ENCODE results near the gene LIF.

Gene LIF

DNA sequence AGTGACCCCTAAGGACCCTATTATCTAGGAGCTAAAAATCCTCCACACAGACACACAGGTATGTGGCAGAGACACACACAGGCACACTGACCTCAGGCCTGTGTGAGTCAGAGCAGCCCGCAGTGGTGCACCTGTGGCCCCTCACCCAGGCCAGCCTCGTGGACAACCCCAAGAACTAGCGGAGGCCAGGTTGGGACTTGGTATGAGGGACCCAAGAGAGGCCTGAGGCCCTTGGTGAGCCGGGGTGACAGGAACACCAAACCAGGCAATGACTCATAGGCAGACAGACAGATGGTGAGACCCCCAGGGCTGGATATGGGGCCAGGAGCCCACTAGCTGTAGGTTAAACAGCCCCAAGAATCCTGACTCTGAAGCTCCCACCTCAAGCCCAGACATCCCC is 36.8 kb upstream of the LIF start:
- no peak for DNase-seq

GRCh38 chr22:30282616-30283046 is 36.1 kb upstream of the LIF start:
- DNase-seq, result no peak

DNA sequence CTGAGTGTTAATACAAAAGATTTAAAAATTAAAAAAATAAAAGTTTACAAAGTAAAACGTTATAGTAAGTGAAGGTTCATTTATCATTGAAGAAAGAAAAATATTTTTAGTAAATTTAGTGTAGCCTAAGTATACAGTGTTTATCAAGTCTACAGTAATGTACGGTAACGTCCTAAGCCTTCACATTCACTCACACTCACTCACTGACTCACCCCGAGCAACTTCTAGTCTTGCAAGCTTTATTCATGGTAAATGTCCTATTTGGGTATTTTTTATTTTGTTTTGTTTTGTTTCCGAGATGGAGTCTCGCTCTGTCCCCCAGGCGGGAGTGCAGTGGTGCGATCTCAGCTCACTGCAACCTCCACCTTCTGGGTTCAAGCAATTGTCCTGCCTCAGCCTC is 33.9 kb upstream of the LIF start:
- no peak for DNase-seq

GRCh38 chr22:30279932-30280331 is 33.4 kb upstream of the LIF start:
- DNase-seq, result no peak

DNA sequence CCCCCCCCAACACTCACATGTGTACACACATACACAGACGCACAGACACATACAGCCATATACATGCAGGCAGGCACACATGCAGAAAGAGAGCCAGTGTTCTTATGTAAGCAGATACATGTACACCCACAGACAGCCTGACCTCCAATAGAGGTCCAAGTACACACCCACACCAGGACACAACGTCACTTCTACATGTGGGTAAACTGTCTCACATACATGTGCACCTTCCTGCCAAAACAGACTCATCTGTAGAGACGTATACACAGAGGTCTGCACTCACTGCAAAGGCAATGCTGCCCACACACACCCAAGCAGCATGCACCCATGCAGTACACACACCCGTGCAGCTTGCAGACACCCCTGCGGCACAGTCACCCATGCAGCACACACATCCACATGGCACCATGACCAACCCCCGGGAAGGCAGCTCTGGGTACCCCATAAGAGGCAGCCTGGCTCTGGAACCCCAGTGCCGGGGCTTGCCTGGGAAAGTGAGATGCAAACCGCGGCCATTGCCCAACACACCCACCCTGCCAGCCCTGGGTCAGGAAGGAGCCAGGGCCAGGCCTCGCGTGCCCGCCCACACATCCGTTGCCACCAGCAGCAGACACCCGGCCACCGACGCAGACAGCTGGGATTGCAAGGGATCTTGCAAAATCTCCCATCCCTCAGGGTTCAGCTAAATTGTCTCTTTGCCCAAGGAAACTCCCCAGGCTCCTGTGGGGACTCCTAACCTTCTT is 32.7 kb upstream of the LIF start:
- no peak for DNase-seq

DNA sequence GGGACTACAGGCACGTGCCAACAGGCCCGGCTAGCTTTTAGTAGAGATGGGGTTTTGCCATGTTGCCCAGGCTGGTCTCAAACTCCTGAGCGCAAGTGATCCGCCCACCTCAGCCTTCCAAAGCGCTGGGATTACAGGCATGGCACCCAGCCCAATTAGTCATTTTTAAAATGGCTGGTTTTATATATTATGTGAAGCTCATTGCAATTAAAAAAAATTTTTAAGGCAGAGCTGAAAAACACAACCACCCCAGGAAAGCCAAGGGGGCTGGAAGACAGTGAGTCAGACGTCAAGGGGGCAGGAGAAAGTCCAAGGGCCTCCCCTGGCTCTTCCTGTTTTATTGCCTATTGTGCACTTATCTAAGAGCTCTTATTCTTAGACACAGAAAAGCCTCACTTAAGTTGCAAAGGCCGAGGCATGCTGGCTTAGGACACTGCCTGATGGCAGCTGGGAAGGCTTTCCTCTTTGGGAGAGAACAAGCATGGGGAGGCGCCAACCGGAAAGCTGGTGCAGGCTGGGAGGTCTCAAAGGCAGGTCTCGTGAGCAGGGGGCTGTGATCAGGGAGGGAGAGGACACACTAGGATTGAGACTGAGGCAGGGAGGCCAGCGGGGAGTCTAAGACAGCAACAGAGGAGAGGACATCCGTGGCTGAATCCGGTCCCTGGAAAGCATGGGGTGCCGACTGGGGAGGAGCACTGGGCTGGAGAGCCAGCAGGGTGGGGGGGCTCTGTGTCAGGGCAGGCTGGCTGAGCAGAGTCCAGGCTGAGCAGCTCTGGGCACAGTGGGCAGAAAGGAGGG is 31.2 kb upstream of the LIF start:
- peak; percentile 13 for DNase-seq

DNA sequence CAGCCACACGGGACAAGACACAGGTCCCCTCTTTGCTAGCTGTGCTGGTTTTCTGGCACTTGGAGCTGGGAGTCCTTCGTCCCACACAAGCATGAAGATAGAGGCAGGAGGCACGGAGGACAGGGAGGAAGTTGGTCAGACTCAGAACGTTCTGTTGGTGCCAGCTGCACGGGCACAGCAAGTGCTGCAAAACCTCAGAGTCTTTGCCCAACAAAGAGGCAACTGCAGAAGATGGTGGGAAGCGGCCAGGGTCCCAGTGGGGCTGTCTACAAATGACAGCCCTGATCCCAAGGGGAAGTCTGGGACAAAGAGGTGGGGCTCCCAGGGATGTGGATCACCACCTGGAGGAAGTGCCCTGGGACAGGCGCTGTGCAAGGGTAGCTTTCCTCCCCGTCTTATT is 29.5 kb upstream of the LIF start:
- no peak for DNase-seq

DNA sequence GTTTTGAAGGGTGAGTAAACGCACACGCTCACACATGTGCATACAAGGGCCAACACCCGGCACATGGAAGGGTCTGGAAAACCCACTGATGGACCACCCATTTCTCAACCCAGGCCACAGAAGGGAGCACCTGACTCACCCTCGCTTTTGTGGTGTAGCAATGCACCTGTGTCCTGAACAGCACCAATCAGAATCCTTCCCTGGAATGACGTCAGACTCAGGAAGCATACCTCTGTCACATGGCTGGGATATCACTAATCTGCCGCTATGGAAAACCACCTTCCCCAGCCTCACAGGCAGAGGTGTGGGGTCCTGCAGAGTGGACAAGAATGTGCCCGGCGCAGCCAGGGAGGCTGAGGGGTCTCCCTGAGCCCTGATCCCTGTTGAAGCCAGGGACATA is 29.1 kb upstream of the LIF start:
- DNase-seq, result no peak

DNA sequence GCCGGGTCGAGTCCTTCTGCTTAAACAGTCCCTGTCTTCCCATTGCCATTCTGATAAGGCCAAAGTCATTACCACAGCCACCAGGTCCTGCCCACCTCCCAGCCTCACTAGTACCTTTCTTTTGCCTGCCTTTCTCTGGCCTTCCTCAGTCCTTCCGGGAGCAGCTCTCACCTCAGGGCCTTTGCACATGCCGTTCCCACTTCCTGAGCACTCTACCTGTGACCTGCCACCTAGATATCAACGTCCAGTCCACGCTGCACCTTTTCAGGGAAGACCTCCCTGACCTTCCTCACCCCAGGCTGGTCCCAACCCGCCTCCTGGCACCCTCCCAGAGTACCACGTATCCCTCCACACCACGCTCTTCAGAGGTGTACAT is 27.9 kb upstream of the LIF start:
- DNase-seq, result no peak

GRCh38 chr22:30273711-30274436 is 27.3 kb upstream of the LIF start:
- DNase-seq, result no peak

DNA sequence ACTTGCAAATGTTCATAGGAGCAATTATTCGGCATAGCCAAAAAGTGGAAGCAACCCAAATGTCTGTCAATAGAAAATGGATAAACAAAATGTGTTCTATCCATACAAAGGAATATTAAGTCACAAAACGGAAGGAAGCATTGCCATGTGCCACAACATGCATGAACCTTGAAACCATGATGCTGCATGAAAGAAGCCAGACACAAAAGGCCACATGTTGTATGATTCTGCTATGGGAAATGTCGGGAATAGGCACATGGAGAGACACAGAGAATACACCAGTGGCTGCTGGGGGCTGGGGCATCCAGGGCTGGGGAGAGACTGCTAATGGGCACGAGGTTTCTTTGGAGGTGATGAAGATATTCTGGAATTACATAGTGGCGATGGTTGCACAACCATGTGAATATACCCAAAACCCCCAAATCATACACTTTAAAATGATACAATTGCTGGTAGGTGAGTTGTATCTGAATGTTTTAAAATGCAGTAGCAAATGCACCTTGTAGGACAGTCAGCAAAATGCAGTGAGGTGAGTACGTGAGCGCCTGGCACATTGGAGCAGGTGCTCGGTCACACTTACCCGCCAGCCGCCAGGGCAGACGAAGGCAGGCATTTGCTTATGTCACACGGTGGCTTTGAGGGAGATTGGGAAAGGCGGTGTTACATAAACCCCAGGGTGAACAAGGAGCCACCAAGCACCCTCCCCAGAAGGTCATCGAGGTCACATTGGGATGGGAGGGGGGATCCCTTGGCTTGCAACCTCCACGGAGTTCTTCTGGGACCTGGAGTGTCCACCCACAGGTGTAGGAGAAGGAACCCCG is 26.4 kb upstream of the LIF start:
- no peak for DNase-seq

DNA sequence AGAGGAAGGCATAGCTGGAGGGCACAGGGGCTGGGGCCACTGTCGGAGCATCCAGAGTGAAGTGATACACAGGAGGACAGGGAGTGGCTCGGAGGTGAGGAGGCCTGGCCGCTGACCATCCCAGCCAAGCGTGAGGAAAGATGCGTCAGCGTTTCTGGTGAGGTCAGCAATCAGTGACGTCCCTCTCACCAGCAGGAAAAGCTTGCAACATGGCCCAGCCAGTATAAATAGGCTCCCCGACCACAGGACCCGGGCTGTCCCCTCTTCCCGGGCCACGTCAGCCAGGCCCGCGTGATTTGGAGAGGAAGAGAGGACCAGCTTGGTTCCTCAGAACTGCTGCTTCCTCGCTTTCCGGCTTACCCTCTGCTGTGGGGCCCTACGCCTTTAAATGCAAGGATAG is 24.3 kb upstream of the LIF start:
- no peak for DNase-seq

DNA sequence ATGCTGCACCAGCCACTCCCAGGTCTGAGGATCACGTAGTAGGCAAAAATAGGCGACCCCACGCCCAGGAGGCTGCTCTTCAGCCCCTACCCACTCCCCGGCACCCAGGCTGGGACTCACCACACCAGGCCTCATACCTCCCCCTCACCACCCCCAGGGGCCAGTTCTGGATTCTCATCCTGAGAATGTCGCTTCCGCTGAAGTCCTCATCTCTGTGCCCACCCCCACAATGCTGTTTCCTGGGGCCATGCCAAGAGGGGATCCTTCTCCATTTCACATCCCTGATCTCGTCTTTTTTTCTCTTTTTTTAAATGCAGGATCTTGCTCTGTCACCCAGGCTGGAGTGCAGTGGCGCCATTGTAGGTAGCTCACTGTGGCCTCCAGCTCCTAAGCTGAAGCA is 21.8 kb upstream of the LIF start:
- no peak for DNase-seq

GRCh38 chr22:30267382-30268302 is 21.1 kb upstream of the LIF start:
- DNase-seq, result peak; percentile 75

DNA sequence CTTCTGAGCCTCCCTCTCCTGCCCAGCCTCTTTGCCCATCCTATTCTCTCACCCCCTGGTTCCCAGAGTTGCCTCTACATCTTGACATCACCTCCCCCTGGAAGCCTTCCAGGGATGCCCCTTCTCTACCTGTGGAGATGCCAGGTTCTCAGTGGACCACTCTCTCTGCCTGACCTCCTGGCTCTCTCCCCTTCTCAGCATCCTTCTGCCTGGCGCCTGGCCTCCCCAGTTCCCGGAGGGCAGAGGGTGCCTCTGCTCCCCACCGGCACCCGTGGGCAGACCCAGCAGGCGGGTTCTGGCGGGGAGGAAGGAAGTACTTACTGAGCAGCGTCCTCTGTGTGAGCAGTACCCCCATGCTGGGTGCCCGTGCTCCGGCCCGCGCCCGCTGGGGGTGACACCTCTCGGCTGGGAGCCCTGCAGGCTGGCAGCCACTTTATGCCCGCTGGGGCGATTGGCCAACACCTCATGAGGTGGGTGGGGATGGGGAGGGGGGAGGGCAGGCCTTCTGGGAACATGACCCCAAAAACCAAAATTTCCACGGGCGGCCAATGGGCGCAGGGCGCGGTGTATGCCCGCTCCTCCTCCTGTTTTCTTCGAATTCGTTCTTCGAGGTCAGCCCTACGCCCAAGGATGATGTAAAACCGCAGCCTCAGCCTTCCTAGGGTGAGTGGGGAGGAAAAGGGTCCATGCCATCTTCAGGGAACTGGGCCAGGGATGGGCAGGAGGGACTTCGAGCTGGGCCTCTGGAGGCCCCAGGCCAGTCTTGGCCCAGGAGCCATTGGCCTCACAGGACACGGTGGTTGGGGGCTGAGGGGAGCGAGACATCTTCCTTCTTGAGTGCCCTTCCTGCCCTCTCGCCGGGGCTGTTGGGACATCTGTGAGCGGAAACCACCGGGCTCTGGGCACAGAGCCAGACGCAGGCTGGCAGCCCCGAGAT is 20.2 kb upstream of the LIF start, which contains the start of gene OSM:
OSM (minus strand) TSS at position 407 of the 937 bp plus-strand sequence; CDS start at position 355, 52 bp downstream.
- DNase-seq, result peak; percentile 83

DNA sequence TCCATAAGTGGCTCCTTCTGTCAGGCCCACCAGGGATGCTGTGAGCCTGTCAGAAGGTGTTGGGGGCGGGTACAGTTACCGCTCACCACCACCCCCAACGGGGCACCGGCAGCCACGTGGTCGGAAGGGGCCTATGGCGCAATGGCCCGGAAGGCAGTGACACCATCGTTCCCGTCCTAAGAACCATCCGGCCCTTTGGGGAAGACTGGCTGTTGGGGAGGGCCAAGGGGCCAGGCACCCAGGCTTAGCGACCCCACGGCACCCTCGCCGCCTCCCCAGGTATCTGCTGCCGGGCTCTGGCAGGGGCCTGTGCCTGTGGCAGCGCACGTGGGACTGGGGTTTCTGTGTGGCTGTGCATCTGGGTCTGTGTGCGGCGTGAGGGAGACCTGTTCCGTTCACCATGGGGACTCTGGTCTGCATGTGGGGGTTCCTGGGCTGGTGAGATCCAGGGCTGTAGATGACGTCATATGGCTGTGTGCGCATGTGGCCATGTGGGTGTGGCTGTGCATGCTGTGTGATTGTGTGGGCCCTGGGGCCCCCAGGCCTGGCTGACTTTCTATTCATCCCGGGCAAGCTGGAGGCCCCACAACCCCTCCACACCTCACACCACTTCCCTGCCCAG is 19.4 kb upstream of the LIF start:
- DNase-seq, result peak; percentile 83

- DNase-seq, result no peak
These were observed 18.7 kb upstream of the LIF start for GRCh38 chr22:30265131-30265720.

DNA sequence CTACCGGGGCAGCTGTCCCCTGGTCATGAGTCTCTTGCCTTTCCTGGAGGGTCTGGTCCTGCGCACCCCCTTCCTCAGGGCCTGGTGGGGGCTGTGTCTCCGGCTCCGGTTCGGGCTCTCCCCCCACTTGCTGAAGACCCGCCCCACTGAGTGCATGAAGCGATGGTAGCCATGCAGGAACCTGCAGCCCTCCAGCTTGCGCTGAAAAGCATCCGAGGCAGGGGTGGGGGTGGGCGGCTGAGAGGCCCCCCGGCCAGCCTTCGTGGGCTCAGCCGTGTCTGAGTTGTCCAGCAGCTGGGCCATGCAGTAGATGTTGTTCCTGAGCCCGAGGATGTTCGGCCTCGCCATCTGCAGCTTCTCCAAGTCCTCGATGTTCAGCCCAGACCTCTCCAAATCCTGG is 17.3 kb upstream of the LIF start:
- DNase-seq, result no peak

- DNase-seq, result peak; percentile 84
These were observed 16.6 kb upstream of the LIF start for GRCh38 chr22:30262917-30263741.

All from OCI-M1 (cell line).